Nephron (organoid): ENCODE data around the gene CCDC89.
A peak's percentile ranks its signal among the peaks of the same experiment; 100 is the strongest.

Experiments used
- H3K27ac Mint-ChIP-seq, 3 experiments: 2 replicates each; pipeline ENCODE4 v1.8.0; 2020; ENCODE audit warnings: mixed read lengths in 3 of 3, mild to moderate bottlenecking in 2 of 3, moderate library complexity in 1 of 3
- H3K27me3 Mint-ChIP-seq: 2 replicates; pipeline ENCODE4 v1.8.0; 2021; ENCODE audit warnings: low read depth, mild to moderate bottlenecking, moderate library complexity, mixed read lengths
- H3K36me3 Mint-ChIP-seq: 2 replicates; pipeline ENCODE4 v1.8.0; 2020; ENCODE audit warnings: low read depth, mixed read lengths
- H3K4me1 Mint-ChIP-seq: 2 replicates; pipeline ENCODE4 v1.8.0; 2020; ENCODE audit warnings: mixed read lengths
- H3K4me3 Mint-ChIP-seq, 3 experiments: 2 replicates each; pipeline ENCODE4 v1.8.0; 2020; ENCODE audit warnings: mild to moderate bottlenecking in 3 of 3, mixed read lengths in 3 of 3, moderate library complexity in 2 of 3
- H3K9me3 Mint-ChIP-seq: 2 replicates; pipeline ENCODE4 v1.8.0; 2020; ENCODE audit warnings: mixed read lengths
- TF ChIP-seq, protein P1 (sequence below), 3 experiments: fragments of 200-600 bp; sonication (generic); IDR thresholded peaks; one replicate each; pipeline ENCODE4 v1.5.0; 2021; ENCODE audit warnings: antibody characterized with exemption in 3 of 3; ENCODE audit not compliant: unreplicated experiment in 3 of 3

The CCDC89 gene

DNA sequence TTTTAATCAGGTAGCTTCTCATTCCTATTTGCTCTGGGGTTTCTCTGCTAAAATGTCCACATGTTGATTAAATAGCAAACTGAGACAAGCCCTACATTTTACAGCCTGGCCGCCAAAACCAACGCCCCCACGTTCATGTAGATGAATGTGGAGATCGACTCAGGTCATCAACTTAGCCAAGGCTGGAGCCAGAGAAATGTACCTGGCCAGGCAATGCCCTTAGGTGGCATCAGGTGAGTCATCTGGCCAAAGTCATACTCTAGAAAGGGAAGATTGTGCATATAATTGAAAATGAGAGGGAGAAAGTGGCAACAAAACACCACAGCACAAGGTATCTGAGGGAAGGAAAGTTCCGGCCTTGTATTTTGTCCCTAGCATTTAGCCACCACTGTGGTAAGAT, 37.1 kb upstream of the CCDC89 start:
- no peak overlapping the region for H3K27ac Mint-ChIP-seq
- H3K9me3 Mint-ChIP-seq: no peaks in the 10 kb centered on the region
- H3K27me3 Mint-ChIP-seq: no peaks in the 10 kb centered on the region
- H3K4me3 Mint-ChIP-seq: no peak overlapping the region
- TF ChIP-seq, protein P1, sequence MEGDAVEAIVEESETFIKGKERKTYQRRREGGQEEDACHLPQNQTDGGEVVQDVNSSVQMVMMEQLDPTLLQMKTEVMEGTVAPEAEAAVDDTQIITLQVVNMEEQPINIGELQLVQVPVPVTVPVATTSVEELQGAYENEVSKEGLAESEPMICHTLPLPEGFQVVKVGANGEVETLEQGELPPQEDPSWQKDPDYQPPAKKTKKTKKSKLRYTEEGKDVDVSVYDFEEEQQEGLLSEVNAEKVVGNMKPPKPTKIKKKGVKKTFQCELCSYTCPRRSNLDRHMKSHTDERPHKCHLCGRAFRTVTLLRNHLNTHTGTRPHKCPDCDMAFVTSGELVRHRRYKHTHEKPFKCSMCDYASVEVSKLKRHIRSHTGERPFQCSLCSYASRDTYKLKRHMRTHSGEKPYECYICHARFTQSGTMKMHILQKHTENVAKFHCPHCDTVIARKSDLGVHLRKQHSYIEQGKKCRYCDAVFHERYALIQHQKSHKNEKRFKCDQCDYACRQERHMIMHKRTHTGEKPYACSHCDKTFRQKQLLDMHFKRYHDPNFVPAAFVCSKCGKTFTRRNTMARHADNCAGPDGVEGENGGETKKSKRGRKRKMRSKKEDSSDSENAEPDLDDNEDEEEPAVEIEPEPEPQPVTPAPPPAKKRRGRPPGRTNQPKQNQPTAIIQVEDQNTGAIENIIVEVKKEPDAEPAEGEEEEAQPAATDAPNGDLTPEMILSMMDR (IDR thresholded peaks at IDR 0.05; ENCODE audit: unreplicated experiment in 3 of 3): no peak
- H3K36me3 Mint-ChIP-seq: peaks cover 8% of the 10 kb centered on the region
- H3K4me1 Mint-ChIP-seq: peaks cover 23% of the 10 kb centered on the region

DNA sequence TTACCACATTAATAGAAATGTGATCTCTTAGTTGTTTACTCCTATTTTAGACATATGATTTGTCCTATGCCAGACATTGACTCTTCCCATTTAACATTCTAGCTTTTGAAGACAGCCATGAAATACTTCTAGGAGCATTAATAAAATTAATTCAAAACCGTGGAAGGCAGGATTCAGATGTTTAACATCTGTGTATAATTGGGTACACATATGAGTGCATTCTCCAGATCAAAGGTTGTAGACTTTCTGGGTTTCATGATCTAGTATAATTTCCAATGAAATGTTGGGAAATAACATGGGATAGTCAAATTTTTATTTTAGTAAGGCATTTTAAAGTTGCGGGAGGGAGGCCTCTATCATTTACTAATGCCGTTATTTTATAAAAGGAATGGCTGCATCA, 35.2 kb upstream of the CCDC89 start:
- Mint-ChIP-seq H3K4me1 (peaks cover 38% of the 10 kb centered on the region), H3K36me3 (peaks cover 4% of the 10 kb centered on the region), H3K27ac (peak overlapping the region in 1 of 3 experiments; percentile 86), H3K4me3 (no peak overlapping the region), H3K9me3 (no peaks in the 10 kb centered on the region), H3K27me3 (no peaks in the 10 kb centered on the region)
- TF ChIP-seq, protein P1 (IDR thresholded peaks at IDR 0.05; ENCODE audit: unreplicated experiment in 3 of 3): no peak

DNA sequence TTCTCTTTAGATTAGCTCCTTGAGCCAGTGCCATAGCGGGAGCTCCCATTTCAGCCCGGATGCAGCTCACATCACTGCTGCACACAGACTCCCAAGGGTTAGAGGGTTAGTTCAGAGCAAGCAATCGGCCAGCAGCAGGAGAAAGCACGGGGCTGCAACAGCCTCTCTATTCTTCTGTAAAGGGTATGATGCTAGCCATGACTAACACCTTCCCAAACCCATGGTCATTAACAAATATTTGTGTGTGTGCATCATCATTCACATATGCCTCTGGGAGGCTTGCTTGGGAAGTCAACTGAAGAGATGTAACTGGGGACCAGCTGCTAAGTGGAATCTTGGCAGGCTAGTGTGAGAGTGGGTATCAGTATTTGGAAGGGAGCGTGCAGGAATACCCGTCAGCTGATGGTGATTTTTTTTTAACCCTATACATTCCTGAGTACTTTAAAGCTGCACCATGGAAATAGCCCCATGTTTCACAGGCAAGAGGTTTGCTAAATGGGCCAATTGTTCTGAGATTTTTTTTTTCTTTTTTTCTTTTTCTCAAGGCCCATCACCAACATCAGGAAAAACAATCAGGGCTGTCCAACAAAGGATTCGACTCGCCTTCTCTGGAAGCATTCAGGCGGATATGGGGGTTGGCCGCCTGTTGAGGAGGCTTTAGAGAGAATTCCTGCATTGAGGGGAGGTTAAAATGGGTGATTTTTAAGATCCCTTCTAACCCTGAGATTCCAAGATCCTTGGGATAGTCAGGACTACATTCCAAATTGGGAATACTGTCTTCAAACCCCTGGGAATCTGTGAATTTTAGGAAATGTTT, 33.2 kb upstream of the CCDC89 start:
- Mint-ChIP-seq H3K4me3 (peak overlapping the region; percentile 16 to 69 (median 38)), H3K4me1 (peaks cover 38% of the 10 kb centered on the region), H3K36me3 (no peaks in the 10 kb centered on the region), H3K9me3 (no peaks in the 10 kb centered on the region), H3K27me3 (no peaks in the 10 kb centered on the region), H3K27ac (peak overlapping the region; percentile 36 to 86 (median 51))
- TF ChIP-seq, protein P1 (IDR thresholded peaks at IDR 0.05; ENCODE audit: unreplicated experiment in 3 of 3): no peak

DNA sequence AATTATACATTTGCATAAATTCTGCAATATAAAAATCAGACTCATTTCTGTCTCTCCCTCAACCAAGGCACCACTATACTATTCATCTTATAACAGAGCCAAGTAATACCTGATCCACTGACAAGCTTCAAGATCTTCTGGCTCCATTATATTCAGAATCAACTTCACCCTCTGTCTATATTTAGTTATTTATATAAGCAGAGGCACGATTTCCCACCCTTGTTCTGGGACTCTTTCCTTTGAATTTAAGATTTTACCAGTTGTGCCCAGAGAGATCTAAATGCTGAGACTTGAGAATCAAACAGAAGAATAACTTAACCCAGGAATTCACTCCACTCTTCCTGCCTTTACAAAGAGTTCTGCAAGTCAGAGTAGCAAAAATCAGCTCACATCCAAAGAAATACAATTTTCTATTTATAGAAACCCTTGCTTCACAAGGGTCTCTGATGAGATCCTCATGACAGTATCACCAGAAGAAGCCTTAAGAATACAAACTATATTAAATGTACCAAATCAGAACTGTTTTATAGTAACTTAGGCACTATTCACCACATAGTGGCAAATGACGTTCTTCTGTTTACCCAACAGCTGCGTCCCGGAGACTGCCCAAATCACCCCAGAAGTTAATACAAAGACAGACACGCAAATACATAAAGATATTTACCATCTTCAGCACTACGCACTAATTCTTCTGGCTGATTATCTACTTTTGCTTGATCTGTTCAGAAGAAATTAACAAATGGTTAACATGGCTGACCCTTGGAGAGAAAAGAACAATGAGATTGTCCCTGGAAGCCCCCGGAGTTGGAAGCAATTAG, 32.3 kb upstream of the CCDC89 start:
- H3K36me3 Mint-ChIP-seq: no peaks in the 10 kb centered on the region
- TF ChIP-seq, protein P1 (IDR thresholded peaks at IDR 0.05; ENCODE audit: unreplicated experiment in 3 of 3): no peak
- peaks cover 38% of the 10 kb centered on the region for H3K4me1 Mint-ChIP-seq
- H3K27me3 Mint-ChIP-seq: no peaks in the 10 kb centered on the region
- H3K27ac Mint-ChIP-seq: peak overlapping the region; percentile 36 to 86 (median 51)
- no peaks in the 10 kb centered on the region for H3K9me3 Mint-ChIP-seq
- peak overlapping the region; percentile 16 to 69 (median 38) for H3K4me3 Mint-ChIP-seq

DNA sequence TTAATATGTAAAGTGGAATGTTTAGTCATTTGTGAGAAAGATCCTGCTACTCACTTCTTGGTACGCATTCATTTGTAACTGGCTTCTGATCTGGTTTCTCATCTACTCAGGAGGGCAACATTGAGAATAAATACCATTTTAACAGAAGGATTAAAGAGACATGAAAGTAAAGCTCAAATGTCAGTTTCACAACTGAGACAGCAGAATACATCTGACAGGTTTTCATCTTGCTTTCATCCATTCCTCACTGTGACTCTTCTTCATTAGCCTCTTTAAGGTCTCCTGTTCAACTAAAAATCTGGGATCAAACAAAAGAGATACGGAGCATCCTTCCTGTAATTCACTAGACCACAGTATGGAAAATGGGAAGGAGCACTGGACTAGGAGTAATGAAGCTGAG, 31.4 kb upstream of the CCDC89 start:
- H3K9me3 Mint-ChIP-seq: no peaks in the 10 kb centered on the region
- peaks cover 38% of the 10 kb centered on the region for H3K4me1 Mint-ChIP-seq
- peak overlapping the region in 1 of 3 experiments; percentile 41 for H3K27ac Mint-ChIP-seq
- no peaks in the 10 kb centered on the region for H3K36me3 Mint-ChIP-seq
- TF ChIP-seq, protein P1 (IDR thresholded peaks at IDR 0.05; ENCODE audit: unreplicated experiment in 3 of 3): no peak
- H3K4me3 Mint-ChIP-seq: no peak overlapping the region
- H3K27me3 Mint-ChIP-seq: no peaks in the 10 kb centered on the region
